ENCODE results near the gene CADPS.

CADPS gene

GRCh38 chr3:62387251-62387650, 488.0 kb downstream of the CADPS start:
- no peaks in the 10 kb centered on the region for H3K27me3 ChIP-seq (ENCODE audit: insufficient read depth, low read length, poor library complexity, severe bottlenecking)
- H2AFZ ChIP-seq (ENCODE audit: low read length) = no peak overlapping the region
- H3K9me3 ChIP-seq (ENCODE audit: insufficient read depth, low read depth, low read length) = no peaks in the 10 kb centered on the region
- no peaks in the 10 kb centered on the region for H3K36me3 ChIP-seq (ENCODE audit: insufficient read depth, low read length)
- no peak overlapping the region for H3K4me2 ChIP-seq (ENCODE audit: low read depth, low read length, poor library complexity, severe bottlenecking)
- no peak for TF ChIP-seq EZH2phosphoT487 (IDR thresholded peaks at IDR 0.05; ENCODE audit: borderline replicate concordance)
- TF ChIP-seq, protein P1, sequence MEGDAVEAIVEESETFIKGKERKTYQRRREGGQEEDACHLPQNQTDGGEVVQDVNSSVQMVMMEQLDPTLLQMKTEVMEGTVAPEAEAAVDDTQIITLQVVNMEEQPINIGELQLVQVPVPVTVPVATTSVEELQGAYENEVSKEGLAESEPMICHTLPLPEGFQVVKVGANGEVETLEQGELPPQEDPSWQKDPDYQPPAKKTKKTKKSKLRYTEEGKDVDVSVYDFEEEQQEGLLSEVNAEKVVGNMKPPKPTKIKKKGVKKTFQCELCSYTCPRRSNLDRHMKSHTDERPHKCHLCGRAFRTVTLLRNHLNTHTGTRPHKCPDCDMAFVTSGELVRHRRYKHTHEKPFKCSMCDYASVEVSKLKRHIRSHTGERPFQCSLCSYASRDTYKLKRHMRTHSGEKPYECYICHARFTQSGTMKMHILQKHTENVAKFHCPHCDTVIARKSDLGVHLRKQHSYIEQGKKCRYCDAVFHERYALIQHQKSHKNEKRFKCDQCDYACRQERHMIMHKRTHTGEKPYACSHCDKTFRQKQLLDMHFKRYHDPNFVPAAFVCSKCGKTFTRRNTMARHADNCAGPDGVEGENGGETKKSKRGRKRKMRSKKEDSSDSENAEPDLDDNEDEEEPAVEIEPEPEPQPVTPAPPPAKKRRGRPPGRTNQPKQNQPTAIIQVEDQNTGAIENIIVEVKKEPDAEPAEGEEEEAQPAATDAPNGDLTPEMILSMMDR (conservative IDR thresholded peaks at IDR 0.05; ENCODE audit: low read length) = no peak
- no peak overlapping the region for H3K4me3 ChIP-seq (ENCODE audit: low read length, poor library complexity, severe bottlenecking)
- H3K9me2 ChIP-seq (replicated peaks; ENCODE audit: low read depth, low read length) = no peaks in the 10 kb centered on the region
- H4K20me1 ChIP-seq (ENCODE audit: insufficient read depth, low read length, poor library complexity, severe bottlenecking) = no peaks in the 10 kb centered on the region
- H3K79me2 ChIP-seq (ENCODE audit: insufficient read depth, low read length) = no peaks in the 10 kb centered on the region
- no peaks in the 10 kb centered on the region for H3F3A ChIP-seq (ENCODE audit: low read depth)
- no peaks in the 10 kb centered on the region for H3K4me1 ChIP-seq (ENCODE audit: insufficient read depth, low read length, poor library complexity, severe bottlenecking)
- H3K9ac ChIP-seq (ENCODE audit: low read depth, low read length, poor library complexity, severe bottlenecking) = no peak overlapping the region

GRCh38 chr3:62379321-62379798, 495.9 kb downstream of the CADPS start:
- Histone ChIP-seq H3K27me3 (ENCODE audit: insufficient read depth, low read length, poor library complexity, severe bottlenecking) (no peaks in the 10 kb centered on the region), H3K9me2 (replicated peaks; ENCODE audit: low read depth, low read length) (no peaks in the 10 kb centered on the region), H3K79me2 (ENCODE audit: insufficient read depth, low read length) (no peaks in the 10 kb centered on the region), H3K36me3 (ENCODE audit: insufficient read depth, low read length) (no peaks in the 10 kb centered on the region), H3K4me2 (ENCODE audit: low read depth, low read length, poor library complexity, severe bottlenecking) (no peak overlapping the region), H3K4me3 (ENCODE audit: low read length, poor library complexity, severe bottlenecking) (no peak overlapping the region), H3K9me3 (ENCODE audit: insufficient read depth, low read depth, low read length) (no peaks in the 10 kb centered on the region), H3F3A (ENCODE audit: low read depth) (no peaks in the 10 kb centered on the region), H3K4me1 (ENCODE audit: insufficient read depth, low read length, poor library complexity, severe bottlenecking) (no peaks in the 10 kb centered on the region), H4K20me1 (ENCODE audit: insufficient read depth, low read length, poor library complexity, severe bottlenecking) (no peaks in the 10 kb centered on the region), H2AFZ (ENCODE audit: low read length) (no peak overlapping the region), H3K9ac (ENCODE audit: low read depth, low read length, poor library complexity, severe bottlenecking) (no peak overlapping the region)
- TF ChIP-seq, protein P1 (conservative IDR thresholded peaks at IDR 0.05; ENCODE audit: low read length) = no peak

- H3K79me2 ChIP-seq (ENCODE audit: insufficient read depth, low read length) = no peaks in the 10 kb centered on the region
- H3K4me2 ChIP-seq (ENCODE audit: low read depth, low read length, poor library complexity, severe bottlenecking) = no peak overlapping the region
- H3F3A ChIP-seq (ENCODE audit: low read depth) = no peaks in the 10 kb centered on the region
- H3K9me2 ChIP-seq (replicated peaks; ENCODE audit: low read depth, low read length) = no peaks in the 10 kb centered on the region
- no peak overlapping the region for H3K9ac ChIP-seq (ENCODE audit: low read depth, low read length, poor library complexity, severe bottlenecking)
- no peak overlapping the region for H3K4me3 ChIP-seq (ENCODE audit: low read length, poor library complexity, severe bottlenecking)
- no peaks in the 10 kb centered on the region for H3K27me3 ChIP-seq (ENCODE audit: insufficient read depth, low read length, poor library complexity, severe bottlenecking)
- no peaks in the 10 kb centered on the region for H4K20me1 ChIP-seq (ENCODE audit: insufficient read depth, low read length, poor library complexity, severe bottlenecking)
- no peak for TF ChIP-seq EZH2phosphoT487 (IDR thresholded peaks at IDR 0.05; ENCODE audit: borderline replicate concordance)
- TF ChIP-seq, protein P1 (conservative IDR thresholded peaks at IDR 0.05; ENCODE audit: low read length) = no peak
- no peaks in the 10 kb centered on the region for H3K9me3 ChIP-seq (ENCODE audit: insufficient read depth, low read depth, low read length)
- no peak overlapping the region for H2AFZ ChIP-seq (ENCODE audit: low read length)
- no peaks in the 10 kb centered on the region for H3K36me3 ChIP-seq (ENCODE audit: insufficient read depth, low read length)
- H3K4me1 ChIP-seq (ENCODE audit: insufficient read depth, low read length, poor library complexity, severe bottlenecking) = no peaks in the 10 kb centered on the region
Observed at GRCh38 chr3:62378921-62379320, 496.3 kb downstream of the CADPS start.

Data from Loucy (cell line).